ENCODE measurements around the gene MSANTD1.

GRCh38 chr4:3238721-3239120 lies 10.2 kb upstream of the MSANTD1 start:
- TF ChIP-seq CTCF (IDR thresholded peaks at IDR 0.05) (no peak), EP300 (IDR thresholded peaks at IDR 0.05) (no peak)

All from ovary (tissue), 3 donors.